Measurements from ENCODE around the gene TFDP3.

GRCh38 chrX:133248177-133248576, 30.0 kb upstream of the TFDP3 start:
- TF ChIP-seq CTCF (IDR thresholded peaks at IDR 0.05) (no peak), POLR2A (IDR thresholded peaks at IDR 0.05) (no peak)

All from Peyer's patch (tissue), 4 donors.